C4-2B (cell line): ENCODE results near the gene SH2D4B.

ENCODE experiments used
- ZFX ChIP-seq: fragments of 450-650 bp; IDR thresholded peaks from 2 replicates; pipeline ENCODE4 v1.6.1; 2017
- TF ChIP-seq, protein P1 (sequence below): fragments of 450-650 bp; conservative IDR thresholded peaks from 2 replicates; pipeline ENCODE4 v1.5.1; 2017; ENCODE audit warnings: mild to moderate bottlenecking

DNA sequence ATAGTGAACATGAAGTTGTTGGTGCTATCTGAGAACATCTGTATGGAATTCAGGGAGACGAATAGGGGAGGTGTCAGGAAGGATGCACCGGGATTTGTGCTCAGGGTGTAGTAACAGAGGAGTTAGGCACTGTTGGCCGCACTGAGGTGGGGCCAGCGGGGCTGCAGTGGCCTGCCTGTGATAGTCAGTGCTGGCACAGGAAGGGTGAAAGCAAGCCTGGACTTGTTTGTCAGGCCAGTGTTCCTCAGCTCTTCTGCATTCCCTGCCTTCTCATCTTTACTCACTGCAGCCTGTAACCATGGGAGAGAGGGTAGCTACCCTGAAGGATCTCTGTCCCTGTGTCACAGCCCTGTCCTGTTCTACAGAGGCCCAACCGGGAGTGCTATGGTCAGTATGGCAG lies 81.3 kb downstream of the SH2D4B start:
- TF ChIP-seq, protein P1, sequence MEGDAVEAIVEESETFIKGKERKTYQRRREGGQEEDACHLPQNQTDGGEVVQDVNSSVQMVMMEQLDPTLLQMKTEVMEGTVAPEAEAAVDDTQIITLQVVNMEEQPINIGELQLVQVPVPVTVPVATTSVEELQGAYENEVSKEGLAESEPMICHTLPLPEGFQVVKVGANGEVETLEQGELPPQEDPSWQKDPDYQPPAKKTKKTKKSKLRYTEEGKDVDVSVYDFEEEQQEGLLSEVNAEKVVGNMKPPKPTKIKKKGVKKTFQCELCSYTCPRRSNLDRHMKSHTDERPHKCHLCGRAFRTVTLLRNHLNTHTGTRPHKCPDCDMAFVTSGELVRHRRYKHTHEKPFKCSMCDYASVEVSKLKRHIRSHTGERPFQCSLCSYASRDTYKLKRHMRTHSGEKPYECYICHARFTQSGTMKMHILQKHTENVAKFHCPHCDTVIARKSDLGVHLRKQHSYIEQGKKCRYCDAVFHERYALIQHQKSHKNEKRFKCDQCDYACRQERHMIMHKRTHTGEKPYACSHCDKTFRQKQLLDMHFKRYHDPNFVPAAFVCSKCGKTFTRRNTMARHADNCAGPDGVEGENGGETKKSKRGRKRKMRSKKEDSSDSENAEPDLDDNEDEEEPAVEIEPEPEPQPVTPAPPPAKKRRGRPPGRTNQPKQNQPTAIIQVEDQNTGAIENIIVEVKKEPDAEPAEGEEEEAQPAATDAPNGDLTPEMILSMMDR: no peak
- no peak for TF ChIP-seq ZFX
